Activated T-cell treated with anti-CD3 and anti-CD28 coated beads, Interleukin-2, amount 50 U/mL, for 48 hours (primary cell): ENCODE results near the gene CDK4.

Experiments used
- DNase-seq, 2 experiments: peaks; one replicate each; pipeline ENCODE4 v3.0.0-alpha.2; 2020

CDK4 gene

DNA sequence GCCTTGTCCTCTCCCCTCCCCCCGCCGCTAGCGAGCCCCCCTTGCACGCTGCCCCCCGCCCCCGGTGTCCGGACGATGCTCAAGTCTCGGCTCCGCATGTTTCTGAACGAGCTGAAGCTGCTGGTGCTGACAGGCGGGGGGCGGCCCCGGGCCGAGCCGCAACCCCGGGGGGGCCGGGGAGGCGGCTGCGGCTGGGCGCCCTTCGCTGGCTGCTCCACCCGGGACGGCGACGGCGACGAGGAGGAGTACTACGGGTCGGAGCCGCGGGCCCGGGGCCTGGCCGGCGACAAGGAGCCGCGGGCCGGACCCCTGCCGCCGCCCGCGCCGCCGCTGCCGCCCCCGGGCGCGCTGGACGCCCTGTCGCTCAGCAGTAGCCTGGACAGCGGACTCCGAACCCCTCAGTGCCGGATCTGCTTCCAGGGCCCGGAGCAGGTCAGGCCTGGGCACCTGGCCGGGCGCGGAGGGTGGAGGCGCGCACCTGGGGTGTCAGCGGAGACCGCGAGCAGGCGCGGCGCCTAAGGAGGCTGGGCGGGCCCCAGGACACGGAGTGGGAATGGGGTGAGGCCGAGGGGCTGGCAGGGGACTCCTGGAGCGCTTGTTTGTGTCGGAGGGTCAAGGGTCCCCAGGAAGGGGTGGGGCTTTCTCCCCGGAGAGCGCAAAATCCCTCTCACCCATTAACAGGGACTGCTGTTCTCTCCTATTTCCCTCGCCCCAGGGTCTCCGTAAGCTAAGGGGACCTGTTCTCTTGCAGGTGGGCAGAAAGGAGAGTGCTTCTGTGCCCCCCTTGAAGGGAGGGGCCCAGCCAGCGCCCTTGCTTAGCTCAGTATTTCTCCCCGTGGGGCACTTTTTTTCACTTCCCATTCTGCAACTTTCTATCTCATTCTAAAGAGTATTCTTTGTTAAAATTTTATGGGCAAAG is 3.6 kb upstream of the CDK4 start:
- peak in 1 of 2 experiments; percentile 51 for DNase-seq

- no peak for DNase-seq
Measured at GRCh38 chr12:57755194-57755453, 3.0 kb upstream of the CDK4 start.

- peak; percentile 89 to 90 for DNase-seq
Measured at GRCh38 chr12:57754411-57755193, 2.5 kb upstream of the CDK4 start, which contains the start of gene MARCHF9. Gene MARCHF9 (plus strand): TSS chr12:57755103. CDS start chr12:57755529, 426 bp downstream.

- no peak for DNase-seq
Measured at GRCh38 chr12:57753756-57754337, 1.7 kb upstream of the CDK4 start.

DNA sequence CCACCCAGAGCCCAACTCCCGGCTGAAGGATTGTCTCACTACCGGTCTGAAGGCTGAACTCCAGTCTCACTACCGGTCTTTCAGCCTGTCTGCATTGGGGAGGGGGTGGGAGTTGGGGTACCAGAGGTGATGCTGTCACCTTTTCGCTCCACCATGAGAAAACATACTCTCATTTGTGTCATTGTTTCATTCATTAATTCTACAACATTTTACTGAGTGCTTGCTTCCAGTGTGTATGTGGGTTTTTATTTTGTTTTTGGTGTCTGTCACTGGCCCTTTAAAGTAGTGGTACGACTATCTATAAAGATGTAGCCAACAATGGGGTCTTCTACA is 524 bp upstream of the CDK4 start:
- DNase-seq: no peak

GRCh38 chr12:57751432-57751787 is 700 bp downstream of the CDK4 start:
- no peak for DNase-seq

GRCh38 chr12:57750561-57751431 is 1.3 kb downstream of the CDK4 start:
- DNase-seq: no peak

DNA sequence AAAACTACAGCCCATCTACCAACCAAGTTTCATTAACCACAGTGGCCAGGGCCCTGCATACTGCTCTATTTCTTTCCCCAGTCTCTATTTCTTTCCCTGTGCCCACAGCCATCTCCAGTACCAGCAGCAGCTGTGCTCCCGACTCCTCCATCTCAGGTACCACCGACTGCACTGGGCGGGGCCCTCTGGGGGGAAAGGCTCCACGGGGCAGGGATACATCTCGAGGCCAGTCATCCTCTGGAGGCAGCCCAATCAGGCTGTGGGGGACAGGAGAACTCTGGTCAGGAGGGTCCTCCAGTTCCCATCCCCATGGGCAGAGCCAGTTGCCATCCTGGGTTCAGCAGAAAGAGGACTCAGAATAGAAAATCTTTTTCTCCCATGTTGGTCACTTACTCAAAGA is 3.0 kb downstream of the CDK4 start:
- DNase-seq: no peak

DNA sequence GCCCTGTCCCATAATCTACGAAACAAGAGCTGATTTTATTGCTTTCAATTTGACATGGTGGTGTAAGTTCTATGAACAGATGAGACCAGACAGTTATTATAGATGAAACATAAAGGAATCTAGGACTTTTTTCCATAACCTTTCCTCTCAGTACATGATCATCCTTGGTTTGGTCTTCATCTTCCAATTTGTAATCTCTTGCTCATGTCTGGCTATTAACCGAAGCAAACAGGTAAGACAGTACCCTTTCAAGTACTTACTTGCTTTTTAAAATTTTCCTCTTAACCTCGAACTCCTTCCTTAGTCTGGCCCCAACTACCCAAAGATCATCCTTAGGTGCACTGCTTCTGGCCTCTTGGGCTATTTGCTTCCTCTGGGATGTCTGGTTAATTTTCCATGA is 6.1 kb downstream of the CDK4 start:
- DNase-seq: no peak

DNA sequence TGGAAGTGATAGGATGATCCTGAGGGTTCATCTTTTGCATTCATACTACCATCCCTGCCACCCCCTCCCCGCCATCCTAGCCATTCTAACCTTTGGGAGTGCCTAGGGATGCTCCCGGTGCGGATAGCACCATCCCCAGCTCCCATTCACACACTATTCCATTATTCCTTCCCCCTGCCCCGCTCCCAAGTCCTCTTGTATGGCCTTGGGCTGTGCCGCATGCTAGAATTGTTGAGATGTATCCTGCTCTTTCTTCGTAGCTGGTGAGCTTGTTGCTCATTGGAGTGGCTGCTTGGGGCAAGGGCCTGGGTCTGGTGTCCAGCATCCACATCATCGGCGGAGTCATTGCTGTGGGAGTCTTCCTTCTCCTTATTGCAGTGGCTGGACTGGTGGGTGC is 6.6 kb downstream of the CDK4 start:
- peak; percentile 41 to 43 for DNase-seq

DNA sequence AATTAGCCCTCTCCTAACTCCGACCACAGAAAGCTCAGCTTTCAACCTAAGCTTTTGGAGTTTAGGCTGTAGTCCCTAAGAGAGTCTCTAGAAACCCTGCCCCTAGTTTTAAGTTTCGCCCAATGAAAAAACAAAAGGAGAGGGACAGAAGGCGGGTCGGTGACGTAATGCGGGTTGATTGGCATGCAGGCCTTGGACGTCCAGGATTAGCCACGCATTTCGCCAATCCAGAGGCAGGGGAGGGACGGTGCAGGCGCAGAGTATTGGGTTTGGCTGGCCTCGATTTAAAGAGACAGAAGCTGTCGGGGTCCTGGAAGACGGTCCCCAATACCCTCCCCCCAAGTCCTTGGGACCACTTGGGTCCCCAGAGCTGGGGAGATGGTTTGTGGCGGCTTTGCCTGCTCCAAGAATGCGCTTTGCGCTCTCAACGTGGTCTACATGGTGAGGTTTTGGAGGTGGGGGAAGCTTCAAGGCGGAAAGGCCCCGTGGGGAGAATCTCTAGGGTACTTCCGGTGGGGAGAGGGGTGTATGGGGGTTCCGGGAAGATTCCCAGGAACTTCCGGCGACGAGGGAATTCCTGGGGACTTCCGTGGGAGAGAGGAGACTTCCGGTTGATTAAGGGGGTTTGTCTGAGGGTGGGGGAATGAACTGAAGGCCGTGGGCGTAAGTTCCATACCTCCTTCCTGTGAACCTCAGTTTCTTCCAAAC is 7.2 kb downstream of the CDK4 start, which contains the start of gene TSPAN31:
Gene TSPAN31, plus strand, starts transcription at position 263 of the 708 bp plus-strand sequence. Its CDS starts 116 bp downstream, at position 379.
- DNase-seq: peak; percentile 93 to 95

GRCh38 chr12:57744194-57744776 is 7.8 kb downstream of the CDK4 start:
- DNase-seq: peak; percentile 88

- DNase-seq: no peak
Measured at GRCh38 chr12:57743769-57744168, 8.3 kb downstream of the CDK4 start.

DNA sequence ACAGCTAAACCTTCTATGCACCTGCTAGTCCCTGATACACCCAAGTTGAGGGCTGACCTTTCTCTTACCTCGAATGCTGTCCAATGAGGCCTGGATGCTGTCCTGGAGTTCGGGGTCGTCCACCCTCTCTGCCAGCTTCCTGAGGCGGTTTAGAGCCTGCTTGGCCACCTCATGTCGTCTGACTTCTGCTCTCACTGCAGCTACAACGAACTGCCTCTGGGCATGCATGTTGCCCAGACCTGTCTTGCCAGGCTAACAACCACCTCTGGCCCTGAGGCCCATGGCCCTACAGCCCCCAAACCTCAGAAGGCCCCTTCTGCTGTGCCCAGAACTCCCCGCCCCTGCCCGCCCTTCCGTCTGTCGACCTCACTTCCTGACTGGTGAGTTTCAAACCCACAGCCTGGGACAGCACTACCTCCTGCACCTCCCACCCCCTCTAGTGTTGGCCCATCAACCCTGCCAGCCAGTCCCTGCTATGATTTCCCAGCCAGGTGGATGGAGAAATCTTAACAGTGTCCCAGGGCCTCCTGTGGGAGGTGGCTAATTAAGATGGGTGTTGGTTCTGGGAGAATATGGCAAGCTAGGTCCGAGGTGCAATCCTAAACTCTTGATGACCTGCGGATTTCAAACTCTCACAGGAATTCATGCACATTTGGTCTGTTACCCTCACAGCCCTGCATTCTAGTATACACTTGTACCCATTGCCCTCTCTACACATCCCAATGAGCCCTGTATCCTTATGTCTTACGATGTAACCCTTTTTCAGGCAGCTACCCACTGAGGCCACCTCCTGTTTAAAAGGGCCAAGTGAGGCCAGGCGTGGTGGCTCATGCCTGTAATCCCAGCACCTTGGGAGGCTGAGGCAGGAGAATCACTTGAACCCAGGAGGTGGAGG is 10.0 kb downstream of the CDK4 start:
- DNase-seq: peak; percentile 81 to 85

- DNase-seq: no peak
Measured at GRCh38 chr12:57741413-57741789, 10.7 kb downstream of the CDK4 start.

- DNase-seq: peak; percentile 76 to 81
Measured at GRCh38 chr12:57740656-57741412, 11.3 kb downstream of the CDK4 start.

DNA sequence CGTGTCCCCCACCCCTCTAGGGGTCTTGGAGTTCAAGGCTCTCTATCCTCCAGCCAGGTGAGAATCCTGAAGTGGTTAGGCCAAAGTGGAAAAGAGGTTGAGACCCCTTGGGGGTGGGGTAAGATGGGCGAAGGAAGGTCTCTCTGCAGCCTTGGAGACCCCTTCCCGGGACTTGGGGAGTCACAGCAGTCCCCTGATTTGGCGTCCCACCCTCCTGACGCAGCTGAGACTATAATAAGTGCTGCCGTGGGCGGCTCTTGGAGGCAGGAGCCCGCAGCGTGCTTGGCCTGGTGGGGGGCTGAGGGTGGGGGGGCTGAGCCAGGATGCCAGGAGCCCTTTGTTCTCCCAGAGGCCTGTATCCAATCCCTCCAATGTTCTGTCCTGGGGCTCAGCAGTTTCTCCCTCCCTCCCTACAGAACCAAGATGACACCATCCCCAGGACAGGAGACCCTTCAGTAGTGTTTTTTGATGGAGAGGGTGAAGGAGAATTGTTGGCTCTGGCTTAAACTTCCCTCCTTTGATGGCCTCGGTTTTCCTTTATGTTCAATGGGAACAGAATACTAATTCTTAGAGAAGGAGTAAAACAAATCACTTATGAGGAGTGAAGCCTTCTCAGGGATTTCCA is 12.1 kb downstream of the CDK4 start:
- DNase-seq: no peak

- no peak for DNase-seq
Measured at GRCh38 chr12:57739387-57739786, 12.7 kb downstream of the CDK4 start.

DNA sequence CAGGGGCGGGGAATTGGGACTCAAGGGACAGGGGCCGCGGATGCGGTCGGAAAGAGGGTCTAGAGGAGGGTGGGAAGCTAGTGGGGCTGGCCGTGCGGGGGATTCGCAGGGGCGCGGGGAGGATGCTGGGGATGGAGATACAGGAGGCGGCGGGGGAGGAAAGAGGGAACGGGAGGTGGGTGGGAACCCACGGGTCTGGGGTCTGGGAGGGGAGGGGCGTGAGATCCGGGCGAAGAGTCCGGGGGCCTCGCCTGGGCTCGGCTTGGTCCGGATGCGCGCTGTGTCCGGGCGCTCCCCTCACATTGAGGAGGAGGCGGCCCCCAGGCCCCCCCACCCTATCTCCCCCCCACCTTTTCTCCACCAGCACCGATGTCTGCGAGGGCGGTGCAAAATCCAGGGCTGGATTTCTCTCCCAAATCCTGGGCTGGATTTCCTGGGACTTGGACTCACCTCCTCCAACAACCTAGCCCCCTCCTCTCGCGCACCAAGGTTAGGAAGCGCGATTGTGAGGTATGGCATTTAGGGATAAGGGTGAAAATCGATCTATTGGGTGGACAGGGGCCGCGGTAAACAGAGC is 13.4 kb downstream of the CDK4 start, which contains the start of gene AGAP2:
Gene AGAP2, minus strand, starts transcription at position 82 of the 577 bp plus-strand sequence. CDS start 496 bp downstream, outside the sequence.
- DNase-seq: no peak
